ENCODE data around the gene ZNF182. TPM values are rescaled to one million over a fixed set of nuclear protein-coding genes. Genes with fewer than 3 reads are reported as not detected.

Gene ZNF182
- total and polyA plus RNA-seq, 12 donors, result 1.9 to 7.3 (median 4.2) TPM

DNA sequence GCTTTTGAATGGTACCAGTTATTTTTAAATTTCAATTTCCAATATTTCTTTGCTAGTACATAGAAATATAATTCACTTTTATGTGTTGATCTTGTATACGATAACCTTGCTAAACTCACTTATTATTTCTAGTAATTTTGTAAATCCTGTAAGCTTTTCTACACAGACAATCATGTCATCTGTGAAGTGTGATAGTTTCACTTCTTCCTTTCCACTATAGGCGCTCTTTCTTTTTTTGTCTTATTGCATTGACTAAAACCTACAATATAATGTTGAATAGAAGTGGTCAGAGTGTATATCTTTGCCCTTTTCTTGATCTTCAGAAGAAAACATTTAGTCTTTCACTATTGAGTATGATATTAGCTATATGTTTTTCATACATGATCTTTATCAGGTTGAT lies 76.6 kb downstream of the ZNF182 start:
- no peaks in the 10 kb centered on the region for H3K36me3 ChIP-seq (replicated peaks in 1 of 2)
- H3K27ac ChIP-seq, result no peak overlapping the region
- WGBS, 4 donors, result 78 to 96% (median 91%) methylated on average over 2 of the region's 2 CpGs
- no peaks in the 10 kb centered on the region for H3K4me1 ChIP-seq (replicated peaks in 1 of 2)
- TF ChIP-seq POLR2A (IDR thresholded peaks at IDR 0.05), result no peak
- TF ChIP-seq, protein P1, sequence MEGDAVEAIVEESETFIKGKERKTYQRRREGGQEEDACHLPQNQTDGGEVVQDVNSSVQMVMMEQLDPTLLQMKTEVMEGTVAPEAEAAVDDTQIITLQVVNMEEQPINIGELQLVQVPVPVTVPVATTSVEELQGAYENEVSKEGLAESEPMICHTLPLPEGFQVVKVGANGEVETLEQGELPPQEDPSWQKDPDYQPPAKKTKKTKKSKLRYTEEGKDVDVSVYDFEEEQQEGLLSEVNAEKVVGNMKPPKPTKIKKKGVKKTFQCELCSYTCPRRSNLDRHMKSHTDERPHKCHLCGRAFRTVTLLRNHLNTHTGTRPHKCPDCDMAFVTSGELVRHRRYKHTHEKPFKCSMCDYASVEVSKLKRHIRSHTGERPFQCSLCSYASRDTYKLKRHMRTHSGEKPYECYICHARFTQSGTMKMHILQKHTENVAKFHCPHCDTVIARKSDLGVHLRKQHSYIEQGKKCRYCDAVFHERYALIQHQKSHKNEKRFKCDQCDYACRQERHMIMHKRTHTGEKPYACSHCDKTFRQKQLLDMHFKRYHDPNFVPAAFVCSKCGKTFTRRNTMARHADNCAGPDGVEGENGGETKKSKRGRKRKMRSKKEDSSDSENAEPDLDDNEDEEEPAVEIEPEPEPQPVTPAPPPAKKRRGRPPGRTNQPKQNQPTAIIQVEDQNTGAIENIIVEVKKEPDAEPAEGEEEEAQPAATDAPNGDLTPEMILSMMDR (IDR thresholded peaks at IDR 0.05), result no peak
- no peaks in the 10 kb centered on the region for H3K9me3 ChIP-seq (replicated peaks in 1 of 3)
- no peaks in the 10 kb centered on the region for H3K27me3 ChIP-seq
- intact Hi-C loops (cut with DNase I), result no loop called here
- DNase-seq, result no peak
- H3K4me3 ChIP-seq, result no peak overlapping the region

Other genes with a start within 250 kb of the ZNF182 start
- 10 to 100 TPM in 2 of 9 donors, 1 to 10 TPM in 7; 2.9 to 13.2 (median 7.6) TPM for gene ZNF81, start 167.1 kb downstream of the ZNF182 start, total RNA-seq
- gene ZNF81, start 167.1 kb downstream of the ZNF182 start, polyA plus RNA-seq, result 1 to 10 TPM in 2 of 3 donors, under 1 TPM in 1; 0.74 to 3.8 (median 3.1) TPM
- not detected for gene SPACA5, start 3.0 kb upstream of the ZNF182 start, total RNA-seq
- gene SPACA5, start 3.0 kb upstream of the ZNF182 start, polyA plus RNA-seq, result not detected
- 1 to 10 TPM in 8 of 9 donors, under 1 TPM in 1; 0.74 to 5.5 (median 3.1) TPM for gene ZNF630, start 67.7 kb upstream of the ZNF182 start, total RNA-seq
- gene ZNF630, start 67.7 kb upstream of the ZNF182 start, polyA plus RNA-seq, result 1 to 10 TPM; 3.1 to 3.5 (median 3.1) TPM
- gene SPACA5B, start 126.6 kb upstream of the ZNF182 start, total RNA-seq, result not detected
- not detected for gene SPACA5B, start 126.6 kb upstream of the ZNF182 start, polyA plus RNA-seq
- not detected for gene SSX5, start 192.8 kb upstream of the ZNF182 start, total RNA-seq
- gene SSX5, start 192.8 kb upstream of the ZNF182 start, polyA plus RNA-seq, result not detected